ENCODE measurements around the gene DNAAF9.
A peak's percentile ranks its signal among the peaks of the same experiment; 100 is the strongest.
"Not testable (repeated sequence)": the region's sequence is repeated elsewhere in the genome, so short reads cannot be mapped to it uniquely, and the experiment has no call there.

The DNAAF9 gene

DNA sequence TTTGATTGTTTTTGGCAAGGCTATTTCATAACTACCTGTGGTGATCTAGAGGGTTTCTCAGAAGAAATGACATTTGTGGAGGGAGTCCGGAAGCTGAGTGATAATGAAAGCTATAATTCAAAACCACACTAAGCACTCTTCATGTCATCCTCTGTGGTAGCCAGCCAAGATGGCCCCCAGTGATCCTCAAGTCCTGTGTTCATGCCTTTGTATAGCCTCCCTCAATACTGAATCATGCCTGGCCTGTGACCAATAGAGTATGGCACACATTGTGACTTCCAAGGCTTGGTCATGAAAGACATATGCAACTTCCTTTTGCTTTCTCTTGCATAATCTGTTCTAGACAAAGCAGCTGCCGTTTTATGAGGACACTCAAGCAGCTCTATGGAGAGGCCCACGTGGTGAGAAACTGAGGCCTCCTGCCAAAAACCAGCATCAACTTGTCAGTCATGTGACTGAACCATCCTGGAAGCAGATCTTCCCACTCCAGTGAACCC is 12.8 kb upstream of the DNAAF9 start:
- DNase-seq (ENCODE audit: low read depth), result peak; percentile 99
- no peak overlapping the region for H3K4me3 ChIP-seq (ENCODE audit: low read depth, low read length)
- TF ChIP-seq MAX (IDR thresholded peaks at IDR 0.05; ENCODE audit: low read depth, low read length) (peak; percentile 98), POLR2A (IDR thresholded peaks at IDR 0.05; ENCODE audit: extremely low read depth, insufficient read length) (peak; percentile 25), MYC (IDR thresholded peaks at IDR 0.05; ENCODE audit: low read depth, low read length) (peak; percentile 96)
- TF ChIP-seq, protein P1, sequence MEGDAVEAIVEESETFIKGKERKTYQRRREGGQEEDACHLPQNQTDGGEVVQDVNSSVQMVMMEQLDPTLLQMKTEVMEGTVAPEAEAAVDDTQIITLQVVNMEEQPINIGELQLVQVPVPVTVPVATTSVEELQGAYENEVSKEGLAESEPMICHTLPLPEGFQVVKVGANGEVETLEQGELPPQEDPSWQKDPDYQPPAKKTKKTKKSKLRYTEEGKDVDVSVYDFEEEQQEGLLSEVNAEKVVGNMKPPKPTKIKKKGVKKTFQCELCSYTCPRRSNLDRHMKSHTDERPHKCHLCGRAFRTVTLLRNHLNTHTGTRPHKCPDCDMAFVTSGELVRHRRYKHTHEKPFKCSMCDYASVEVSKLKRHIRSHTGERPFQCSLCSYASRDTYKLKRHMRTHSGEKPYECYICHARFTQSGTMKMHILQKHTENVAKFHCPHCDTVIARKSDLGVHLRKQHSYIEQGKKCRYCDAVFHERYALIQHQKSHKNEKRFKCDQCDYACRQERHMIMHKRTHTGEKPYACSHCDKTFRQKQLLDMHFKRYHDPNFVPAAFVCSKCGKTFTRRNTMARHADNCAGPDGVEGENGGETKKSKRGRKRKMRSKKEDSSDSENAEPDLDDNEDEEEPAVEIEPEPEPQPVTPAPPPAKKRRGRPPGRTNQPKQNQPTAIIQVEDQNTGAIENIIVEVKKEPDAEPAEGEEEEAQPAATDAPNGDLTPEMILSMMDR (IDR thresholded peaks at IDR 0.05; ENCODE audit: low read depth, low read length), result no peak

- DNase-seq (ENCODE audit: low read depth); H3K4me3 ChIP-seq (ENCODE audit: low read depth, low read length): not testable (repeated sequence)
Observed at GRCh38 chr20:3418161-3418560, 10.7 kb upstream of the DNAAF9 start.

DNA sequence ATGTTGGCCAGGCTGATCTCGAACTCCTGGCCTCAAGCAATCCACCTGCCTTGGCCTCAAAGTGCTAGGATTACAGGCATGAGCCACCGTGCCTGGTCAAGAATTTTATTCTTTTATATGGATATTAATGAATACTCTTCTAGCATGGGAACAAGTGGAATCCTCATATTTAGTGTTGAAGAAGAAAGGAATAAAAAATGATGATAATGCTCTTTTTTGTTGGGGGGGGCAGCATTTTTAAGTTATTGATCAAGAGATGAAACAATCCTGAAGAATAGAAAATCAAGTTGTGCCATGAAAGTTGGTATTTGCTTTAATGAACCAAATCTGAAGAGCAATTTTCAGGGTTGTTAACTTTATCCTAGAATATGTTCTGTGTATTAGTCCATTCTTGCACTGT is 6.7 kb upstream of the DNAAF9 start:
- TF ChIP-seq POLR2A (IDR thresholded peaks at IDR 0.05; ENCODE audit: extremely low read depth, insufficient read length) (no peak), MAX (IDR thresholded peaks at IDR 0.05; ENCODE audit: low read depth, low read length) (no peak), MYC (IDR thresholded peaks at IDR 0.05; ENCODE audit: low read depth, low read length) (no peak)
- TF ChIP-seq, protein P1 (IDR thresholded peaks at IDR 0.05; ENCODE audit: low read depth, low read length), result no peak
- H3K4me3 ChIP-seq (ENCODE audit: low read depth, low read length), result no peak overlapping the region

DNA sequence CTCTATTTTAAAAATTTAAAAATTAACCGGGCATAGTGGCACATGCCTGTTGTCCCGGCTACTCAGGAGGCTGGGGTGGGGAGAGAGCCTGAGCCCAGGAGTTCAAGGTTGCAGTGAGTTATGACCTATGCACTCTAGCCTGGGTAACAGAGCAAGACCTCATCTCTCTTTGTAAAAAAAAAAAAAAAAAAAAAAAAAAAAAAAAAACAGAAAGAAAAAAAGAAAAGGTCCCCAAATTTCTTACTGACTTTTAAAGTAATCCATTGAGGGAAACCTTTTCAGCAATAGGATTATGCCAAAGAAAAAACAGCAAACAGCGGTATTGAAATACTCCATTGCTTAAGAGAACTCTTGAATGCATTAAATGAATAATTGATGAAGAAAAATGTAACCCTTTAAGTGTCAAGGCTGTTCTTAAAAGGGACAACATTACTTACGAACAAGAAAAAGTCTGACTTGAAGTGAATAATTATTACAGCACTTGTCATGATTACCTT is 6.0 kb upstream of the DNAAF9 start:
- no peak for DNase-seq (ENCODE audit: low read depth)
- TF ChIP-seq, protein P1 (IDR thresholded peaks at IDR 0.05; ENCODE audit: low read depth, low read length), result no peak
- no peak for TF ChIP-seq POLR2A (IDR thresholded peaks at IDR 0.05; ENCODE audit: extremely low read depth, insufficient read length)
- TF ChIP-seq MAX (IDR thresholded peaks at IDR 0.05; ENCODE audit: low read depth, low read length), result no peak
- no peak for TF ChIP-seq MYC (IDR thresholded peaks at IDR 0.05; ENCODE audit: low read depth, low read length)
- no peak overlapping the region for H3K4me3 ChIP-seq (ENCODE audit: low read depth, low read length)

More for the DNA sequence above, 6.7 kb upstream of the DNAAF9 start:
- no peak for DNase-seq (ENCODE audit: low read depth)

DNA sequence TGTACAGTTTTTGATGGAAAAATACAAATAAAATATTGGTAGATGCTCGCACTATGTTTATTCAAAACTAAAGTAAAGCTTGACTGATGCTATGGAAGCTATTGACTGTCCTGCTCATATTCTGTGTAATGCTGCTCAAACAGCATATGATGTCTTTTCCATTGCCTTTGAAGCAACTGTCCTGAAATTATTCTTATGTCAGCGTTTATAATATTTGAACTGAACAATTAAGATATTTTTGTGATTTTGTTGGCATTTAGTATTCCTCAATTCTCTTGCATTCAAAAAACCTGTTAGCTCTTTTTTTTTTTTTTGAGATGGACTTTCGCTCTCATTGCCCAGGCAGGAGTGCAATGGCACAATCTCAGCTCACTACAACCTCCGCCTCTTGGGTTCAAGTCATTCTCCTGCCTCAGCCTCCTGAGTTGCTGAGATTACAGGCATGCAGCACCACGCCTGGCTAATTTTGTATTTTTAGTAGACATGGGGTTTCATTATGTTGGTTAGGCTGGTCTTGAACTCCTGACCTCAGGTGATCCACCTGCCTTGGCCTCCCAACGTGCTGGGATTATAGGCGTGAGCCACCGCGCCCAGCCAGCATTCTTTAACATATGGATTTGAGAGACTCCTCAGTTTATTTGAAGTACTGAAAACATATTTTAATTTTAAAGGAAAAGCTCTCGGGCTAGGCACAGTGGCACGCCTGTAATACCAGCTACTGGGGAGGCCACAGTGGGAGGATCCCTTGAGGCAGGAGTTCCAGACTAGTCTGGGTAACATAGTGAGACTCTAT is 5.3 kb upstream of the DNAAF9 start:
- TF ChIP-seq MAX (IDR thresholded peaks at IDR 0.05; ENCODE audit: low read depth, low read length), result no peak
- TF ChIP-seq, protein P1 (IDR thresholded peaks at IDR 0.05; ENCODE audit: low read depth, low read length), result no peak
- TF ChIP-seq POLR2A (IDR thresholded peaks at IDR 0.05; ENCODE audit: extremely low read depth, insufficient read length), result no peak
- no peak for TF ChIP-seq MYC (IDR thresholded peaks at IDR 0.05; ENCODE audit: low read depth, low read length)
- no peak for DNase-seq (ENCODE audit: low read depth)
- H3K4me3 ChIP-seq (ENCODE audit: low read depth, low read length), result no peak overlapping the region

GRCh38 chr20:3410464-3410863 is 3.0 kb upstream of the DNAAF9 start:
- no peak for DNase-seq (ENCODE audit: low read depth)
- H3K4me3 ChIP-seq (ENCODE audit: low read depth, low read length), result no peak overlapping the region
- TF ChIP-seq POLR2A (IDR thresholded peaks at IDR 0.05; ENCODE audit: extremely low read depth, insufficient read length) (no peak), MYC (IDR thresholded peaks at IDR 0.05; ENCODE audit: low read depth, low read length) (no peak), MAX (IDR thresholded peaks at IDR 0.05; ENCODE audit: low read depth, low read length) (no peak)

All from NB4 (cell line).